GM08714 (cell line): ENCODE data around the gene CA11.
"Not testable (repeated sequence)": the region's sequence is repeated elsewhere in the genome, so short reads cannot be mapped to it uniquely, and the experiment has no call there.

Source experiments
- H3K4me3 ChIP-seq: fragments of 200-500 bp; sonication (Bioruptor generic); 2 replicates; pipeline ENCODE4 v1.5.1; 2014; ENCODE audit warnings: mild to moderate bottlenecking, low read length, inconsistent platforms
- ZNF274 ChIP-seq: IDR thresholded peaks from 2 replicates; pipeline ENCODE4 v1.6.1; 2012; ENCODE audit warnings: mild to moderate bottlenecking, low read depth, low read length

CA11 gene

GRCh38 chr19:48659768-48660167 lies 13.8 kb upstream of the CA11 start:
- H3K4me3 ChIP-seq = no peak overlapping the region
- TF ChIP-seq ZNF274 = no peak

GRCh38 chr19:48658483-48658882 lies 12.5 kb upstream of the CA11 start:
- no peak for TF ChIP-seq ZNF274
- H3K4me3 ChIP-seq = no peak overlapping the region

GRCh38 chr19:48657828-48658227 lies 11.8 kb upstream of the CA11 start:
- H3K4me3 ChIP-seq = not testable (repeated sequence)

- H3K4me3 ChIP-seq = no peak overlapping the region
- TF ChIP-seq ZNF274 = no peak
Observed at GRCh38 chr19:48656840-48657474, 11.0 kb upstream of the CA11 start.

- no peak for TF ChIP-seq ZNF274
- no peak overlapping the region for H3K4me3 ChIP-seq
Observed at GRCh38 chr19:48654299-48655059, 8.5 kb upstream of the CA11 start.

GRCh38 chr19:48651683-48652048 lies 5.7 kb upstream of the CA11 start:
- no peak for TF ChIP-seq ZNF274
- H3K4me3 ChIP-seq = no peak overlapping the region

- H3K4me3 ChIP-seq = no peak overlapping the region
- TF ChIP-seq ZNF274 = no peak
Observed at GRCh38 chr19:48650974-48651682, 5.1 kb upstream of the CA11 start.

- TF ChIP-seq ZNF274 = no peak
- no peak overlapping the region for H3K4me3 ChIP-seq
Observed at GRCh38 chr19:48648134-48648533, 2.1 kb upstream of the CA11 start.

GRCh38 chr19:48646722-48647216 lies 782 bp upstream of the CA11 start:
- no peak overlapping the region for H3K4me3 ChIP-seq

GRCh38 chr19:48645620-48646000 lies 377 bp downstream of the CA11 start:
- TF ChIP-seq ZNF274 = no peak
- H3K4me3 ChIP-seq = peak overlapping the region; percentile 44; the same call in 1 of the 2 replicates

More at GRCh38 chr19:48646722-48647216, 782 bp upstream of the CA11 start:
- TF ChIP-seq ZNF274 = no peak

- H3K4me3 ChIP-seq = no peak overlapping the region
- no peak for TF ChIP-seq ZNF274
Observed at GRCh38 chr19:48644839-48645619, 958 bp downstream of the CA11 start.

- no peak overlapping the region for H3K4me3 ChIP-seq
Observed at GRCh38 chr19:48644355-48644754, 1.6 kb downstream of the CA11 start.

GRCh38 chr19:48642862-48643261 lies 3.1 kb downstream of the CA11 start:
- no peak overlapping the region for H3K4me3 ChIP-seq
- TF ChIP-seq ZNF274 = no peak

More at GRCh38 chr19:48644355-48644754, 1.6 kb downstream of the CA11 start:
- no peak for TF ChIP-seq ZNF274

GRCh38 chr19:48641850-48642249 lies 4.1 kb downstream of the CA11 start:
- TF ChIP-seq ZNF274 = no peak
- no peak overlapping the region for H3K4me3 ChIP-seq
